GM23338 (cell line): ENCODE data around the gene SLC26A4. TPM values are rescaled to one million over a fixed set of nuclear protein-coding genes. Genes with fewer than 3 reads are reported as not detected.

Experiments used
- ATAC-seq: fragments of 200-7000 bp; cut with Tn5 transposase; 3 replicates; pipeline ENCODE4 v1.9.1; 2020
- DNase-seq: peaks from one replicate; pipeline ENCODE4 v3.0.0-alpha.2; 2015; ENCODE audit warnings: low spot score
- H2AFZ ChIP-seq: fragments of 200-600 bp; sonication (generic); 2 replicates; pipeline ENCODE4 v1.8.0; 2016; ENCODE audit warnings: antibody characterized with exemption, mild to moderate bottlenecking, moderate library complexity
- H3F3A ChIP-seq: fragments of 200-600 bp; sonication (generic); replicated peaks from 2 replicates; pipeline ENCODE4 v1.8.0; 2017; ENCODE audit warnings: antibody characterized with exemption, mixed run types, low read depth
- H3K27ac ChIP-seq: fragments of 200-600 bp; sonication (generic); 2 replicates; pipeline ENCODE4 v1.6.1; 2016; ENCODE audit warnings: low read depth
- H3K27me3 ChIP-seq: fragments of 200-600 bp; sonication (generic); 2 replicates; pipeline ENCODE4 v1.8.0; 2016; ENCODE audit warnings: mild to moderate bottlenecking, mixed run types, moderate library complexity; ENCODE audit not compliant: insufficient read depth
- H3K36me3 ChIP-seq: fragments of 200-600 bp; sonication (generic); 2 replicates; pipeline ENCODE4 v1.8.0; 2016; ENCODE audit warnings: mild to moderate bottlenecking; ENCODE audit not compliant: insufficient read depth
- H3K4me1 ChIP-seq: fragments of 200-600 bp; sonication (generic); 2 replicates; pipeline ENCODE4 v1.8.0; 2016; ENCODE audit warnings: mild to moderate bottlenecking, moderate library complexity; ENCODE audit not compliant: insufficient read depth
- H3K4me2 ChIP-seq: fragments of 200-600 bp; sonication (generic); 2 replicates; pipeline ENCODE4 v1.7.1; 2017; ENCODE audit warnings: mixed run types
- H3K4me3 ChIP-seq: fragments of 200-600 bp; sonication (generic); 2 replicates; pipeline ENCODE4 v1.6.1; 2016; ENCODE audit warnings: mixed run types
- H3K79me2 ChIP-seq: fragments of 200-600 bp; sonication (generic); replicated peaks from 2 replicates; pipeline ENCODE4 v1.8.0; 2017; ENCODE audit warnings: mild to moderate bottlenecking; ENCODE audit not compliant: insufficient read depth
- H3K9me2 ChIP-seq: fragments of 200-600 bp; sonication (generic); 2 replicates; pipeline ENCODE4 v1.8.0; 2017; ENCODE audit not compliant: insufficient read depth
- H4K20me1 ChIP-seq: fragments of 200-600 bp; sonication (generic); replicated peaks from 2 replicates; pipeline ENCODE4 v1.8.0; 2017; ENCODE audit warnings: mild to moderate bottlenecking; ENCODE audit not compliant: insufficient read depth
- H3K27ac Mint-ChIP-seq: 2 replicates; pipeline ENCODE4 v1.8.0; 2020; ENCODE audit warnings: inconsistent platforms, mild to moderate bottlenecking, moderate library complexity, mixed read lengths
- H3K27me3 Mint-ChIP-seq: 3 replicates; pipeline ENCODE4 v1.8.0; 2022; ENCODE audit warnings: low read depth, mild to moderate bottlenecking, moderate library complexity, mixed read lengths, inconsistent platforms; ENCODE audit not compliant: insufficient read depth, poor library complexity
- H3K36me3 Mint-ChIP-seq: 3 replicates; pipeline ENCODE4 v1.8.0; 2021; ENCODE audit warnings: low read depth, mild to moderate bottlenecking, inconsistent platforms, moderate library complexity, mixed read lengths
- H3K4me1 Mint-ChIP-seq: 3 replicates; pipeline ENCODE4 v1.8.0; 2020; ENCODE audit warnings: mild to moderate bottlenecking, inconsistent platforms, mixed read lengths
- H3K4me3 Mint-ChIP-seq: 3 replicates; pipeline ENCODE4 v1.8.0; 2021; ENCODE audit warnings: moderate library complexity, mild to moderate bottlenecking, inconsistent platforms, mixed read lengths
- H3K9me3 Mint-ChIP-seq: 3 replicates; pipeline ENCODE4 v1.8.0; 2020; ENCODE audit warnings: moderate library complexity, mild to moderate bottlenecking, inconsistent platforms, mixed read lengths
- CREB1 ChIP-seq: fragments of 250-450 bp; sonication (Bioruptor Pico); IDR thresholded peaks from 2 replicates; pipeline ENCODE4 v1.5.0; 2020; ENCODE audit warnings: low read depth, mild to moderate bottlenecking, moderate library complexity
- EZH2 ChIP-seq: fragments of 200-600 bp; sonication (generic); IDR thresholded peaks from one replicate; pipeline ENCODE4 v1.8.0; 2017; ENCODE audit warnings: antibody characterized with exemption, mild to moderate bottlenecking, low read depth; ENCODE audit not compliant: unreplicated experiment
- EZH2phosphoT487 ChIP-seq: fragments of 200-600 bp; sonication (generic); IDR thresholded peaks from one replicate; pipeline ENCODE4 v1.8.1; 2018; ENCODE audit warnings: antibody characterized with exemption; ENCODE audit not compliant: unreplicated experiment
- JUNB ChIP-seq: IDR thresholded peaks from one replicate; pipeline ENCODE4 v1.6.1; 2016; ENCODE audit warnings: antibody characterized with exemption; ENCODE audit not compliant: unreplicated experiment
- NANOG ChIP-seq: IDR thresholded peaks from 2 replicates; pipeline ENCODE4 v1.6.1; 2016; ENCODE audit warnings: antibody characterized with exemption, borderline replicate concordance
- POLR2AphosphoS5 ChIP-seq: IDR thresholded peaks from 2 replicates; pipeline ENCODE4 v1.6.1; 2016; ENCODE audit warnings: antibody characterized with exemption, low read depth
- STAT1 ChIP-seq: IDR thresholded peaks from one replicate; pipeline ENCODE4 v1.6.1; 2016; ENCODE audit warnings: antibody characterized with exemption; ENCODE audit not compliant: unreplicated experiment
- ZNF114 ChIP-seq: fragments of 250-450 bp; sonication (Bioruptor Pico); IDR thresholded peaks from 2 replicates; pipeline ENCODE4 v1.5.0; 2020; ENCODE audit warnings: mild to moderate bottlenecking, moderate library complexity
- ZNF331 ChIP-seq: fragments of 250-450 bp; sonication (Bioruptor Pico); IDR thresholded peaks from 2 replicates; pipeline ENCODE4 v1.5.0; 2020; ENCODE audit warnings: low read depth, mild to moderate bottlenecking, moderate library complexity
- polyA plus RNA-seq: library from polyadenylated mRNA; unstranded; fragments of >200 nt; fragmentation: Nextera tagmentation; extraction: Ambion mirVana; gene quantifications from 2 replicates; pipeline ENCODE4 v1.2.1, GENCODE V29; 2016
- total RNA-seq: library from RNA; depleted of rRNA; stranded (reverse); fragments of >200 nt; shearing (Covaris generic); gene quantifications from 2 replicates; pipeline ENCODE4 v1.2.3, GENCODE V29; 2014
- TF ChIP-seq, protein P1 (sequence below), 2 experiments: fragments of 200-600 bp in 1 of 2; sonication (generic) in 1 of 2; conservative IDR thresholded peaks; 2 replicates each; pipeline versions ENCODE4 v1.5.1 to v1.6.1; 2016 to 2017; ENCODE audit warnings: antibody characterized with exemption in 2 of 2, low read depth in 2 of 2, mild to moderate bottlenecking in 2 of 2, moderate library complexity in 1 of 2
- TF ChIP-seq, protein P2 (sequence below): IDR thresholded peaks from 2 replicates; pipeline ENCODE4 v1.6.1; 2016; ENCODE audit warnings: antibody characterized with exemption
- TF ChIP-seq, protein P3 (sequence below): fragments of 250-450 bp; sonication (Bioruptor Pico); IDR thresholded peaks from 2 replicates; pipeline ENCODE4 v1.5.0; 2020; ENCODE audit warnings: mild to moderate bottlenecking, moderate library complexity
- TF ChIP-seq, protein P4 (sequence below): IDR thresholded peaks from one replicate; pipeline ENCODE4 v1.6.1; 2018; ENCODE audit warnings: antibody characterized with exemption; ENCODE audit not compliant: unreplicated experiment

SLC26A4 gene
- total and polyA plus RNA-seq, 2 experiments from 2014 or later: 0.07 TPM; not detected in 1

DNA sequence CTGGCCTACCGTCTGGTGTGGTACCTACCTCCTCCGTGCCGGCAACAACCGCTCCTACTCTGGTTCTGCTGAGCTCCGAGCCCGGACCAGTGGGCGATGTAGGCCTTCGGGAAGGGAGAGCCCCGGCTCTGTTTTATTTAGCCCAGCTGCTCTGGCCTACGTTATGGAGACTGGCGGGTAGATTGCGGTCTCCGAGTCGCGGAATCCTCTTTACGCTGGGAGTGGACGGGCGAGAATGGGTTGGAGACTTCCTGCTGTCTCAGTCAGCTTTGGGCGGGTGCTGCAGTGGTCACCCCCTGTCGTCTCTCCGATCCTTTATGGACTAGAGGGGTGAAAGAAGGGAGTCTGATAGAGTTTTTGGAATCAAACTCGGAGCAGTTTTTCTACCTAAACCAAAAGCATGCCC, 83.7 kb downstream of the SLC26A4 start:
- Histone ChIP-seq H4K20me1 (peaks cover 4% of the 10 kb centered on the region), H2AFZ (peak overlapping the region; percentile 70; the same call in 1 of the 2 replicates), H3K4me1 (peaks cover 31% of the 10 kb centered on the region), H3K4me2 (peak overlapping the region; percentile 96), H3K27ac (peak overlapping the region; percentile 98), H3K36me3 (peaks cover 6% of the 10 kb centered on the region; the same call in 1 of the 2 replicates), H3K9me2 (no peaks in the 10 kb centered on the region), H3K27me3 (no peaks in the 10 kb centered on the region), H3F3A (peaks cover 4% of the 10 kb centered on the region; the same call in 1 of the 2 replicates), H3K79me2 (peaks cover 53% of the 10 kb centered on the region), H3K4me3 (peak overlapping the region; percentile 87)
- H3K27ac Mint-ChIP-seq: peak overlapping the region; percentile 100
- DNase-seq (no peak), ATAC-seq (peak; percentile 51)
- no peaks in the 10 kb centered on the region for H3K9me3 Mint-ChIP-seq
- peaks cover 3% of the 10 kb centered on the region for H3K27me3 Mint-ChIP-seq
- peaks cover 3% of the 10 kb centered on the region; the same call in 1 of the 3 replicates for H3K36me3 Mint-ChIP-seq
- peak overlapping the region; percentile 98 for H3K4me3 Mint-ChIP-seq
- TF ChIP-seq, protein P1, sequence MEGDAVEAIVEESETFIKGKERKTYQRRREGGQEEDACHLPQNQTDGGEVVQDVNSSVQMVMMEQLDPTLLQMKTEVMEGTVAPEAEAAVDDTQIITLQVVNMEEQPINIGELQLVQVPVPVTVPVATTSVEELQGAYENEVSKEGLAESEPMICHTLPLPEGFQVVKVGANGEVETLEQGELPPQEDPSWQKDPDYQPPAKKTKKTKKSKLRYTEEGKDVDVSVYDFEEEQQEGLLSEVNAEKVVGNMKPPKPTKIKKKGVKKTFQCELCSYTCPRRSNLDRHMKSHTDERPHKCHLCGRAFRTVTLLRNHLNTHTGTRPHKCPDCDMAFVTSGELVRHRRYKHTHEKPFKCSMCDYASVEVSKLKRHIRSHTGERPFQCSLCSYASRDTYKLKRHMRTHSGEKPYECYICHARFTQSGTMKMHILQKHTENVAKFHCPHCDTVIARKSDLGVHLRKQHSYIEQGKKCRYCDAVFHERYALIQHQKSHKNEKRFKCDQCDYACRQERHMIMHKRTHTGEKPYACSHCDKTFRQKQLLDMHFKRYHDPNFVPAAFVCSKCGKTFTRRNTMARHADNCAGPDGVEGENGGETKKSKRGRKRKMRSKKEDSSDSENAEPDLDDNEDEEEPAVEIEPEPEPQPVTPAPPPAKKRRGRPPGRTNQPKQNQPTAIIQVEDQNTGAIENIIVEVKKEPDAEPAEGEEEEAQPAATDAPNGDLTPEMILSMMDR (conservative IDR thresholded peaks at IDR 0.05; ENCODE audit: low read depth in 2 of 2): no peak
- TF ChIP-seq NANOG (no peak), EZH2phosphoT487 (no peak), CREB1 (CRISPR knock-in tag) (no peak), STAT1 (no peak), JUNB (no peak), EZH2 (no peak), POLR2AphosphoS5 (no peak), ZNF114 (CRISPR knock-in tag) (no peak), ZNF331 (CRISPR knock-in tag) (no peak)
- TF ChIP-seq, protein P2, sequence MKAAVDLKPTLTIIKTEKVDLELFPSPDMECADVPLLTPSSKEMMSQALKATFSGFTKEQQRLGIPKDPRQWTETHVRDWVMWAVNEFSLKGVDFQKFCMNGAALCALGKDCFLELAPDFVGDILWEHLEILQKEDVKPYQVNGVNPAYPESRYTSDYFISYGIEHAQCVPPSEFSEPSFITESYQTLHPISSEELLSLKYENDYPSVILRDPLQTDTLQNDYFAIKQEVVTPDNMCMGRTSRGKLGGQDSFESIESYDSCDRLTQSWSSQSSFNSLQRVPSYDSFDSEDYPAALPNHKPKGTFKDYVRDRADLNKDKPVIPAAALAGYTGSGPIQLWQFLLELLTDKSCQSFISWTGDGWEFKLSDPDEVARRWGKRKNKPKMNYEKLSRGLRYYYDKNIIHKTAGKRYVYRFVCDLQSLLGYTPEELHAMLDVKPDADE: no peak
- TF ChIP-seq, protein P3, sequence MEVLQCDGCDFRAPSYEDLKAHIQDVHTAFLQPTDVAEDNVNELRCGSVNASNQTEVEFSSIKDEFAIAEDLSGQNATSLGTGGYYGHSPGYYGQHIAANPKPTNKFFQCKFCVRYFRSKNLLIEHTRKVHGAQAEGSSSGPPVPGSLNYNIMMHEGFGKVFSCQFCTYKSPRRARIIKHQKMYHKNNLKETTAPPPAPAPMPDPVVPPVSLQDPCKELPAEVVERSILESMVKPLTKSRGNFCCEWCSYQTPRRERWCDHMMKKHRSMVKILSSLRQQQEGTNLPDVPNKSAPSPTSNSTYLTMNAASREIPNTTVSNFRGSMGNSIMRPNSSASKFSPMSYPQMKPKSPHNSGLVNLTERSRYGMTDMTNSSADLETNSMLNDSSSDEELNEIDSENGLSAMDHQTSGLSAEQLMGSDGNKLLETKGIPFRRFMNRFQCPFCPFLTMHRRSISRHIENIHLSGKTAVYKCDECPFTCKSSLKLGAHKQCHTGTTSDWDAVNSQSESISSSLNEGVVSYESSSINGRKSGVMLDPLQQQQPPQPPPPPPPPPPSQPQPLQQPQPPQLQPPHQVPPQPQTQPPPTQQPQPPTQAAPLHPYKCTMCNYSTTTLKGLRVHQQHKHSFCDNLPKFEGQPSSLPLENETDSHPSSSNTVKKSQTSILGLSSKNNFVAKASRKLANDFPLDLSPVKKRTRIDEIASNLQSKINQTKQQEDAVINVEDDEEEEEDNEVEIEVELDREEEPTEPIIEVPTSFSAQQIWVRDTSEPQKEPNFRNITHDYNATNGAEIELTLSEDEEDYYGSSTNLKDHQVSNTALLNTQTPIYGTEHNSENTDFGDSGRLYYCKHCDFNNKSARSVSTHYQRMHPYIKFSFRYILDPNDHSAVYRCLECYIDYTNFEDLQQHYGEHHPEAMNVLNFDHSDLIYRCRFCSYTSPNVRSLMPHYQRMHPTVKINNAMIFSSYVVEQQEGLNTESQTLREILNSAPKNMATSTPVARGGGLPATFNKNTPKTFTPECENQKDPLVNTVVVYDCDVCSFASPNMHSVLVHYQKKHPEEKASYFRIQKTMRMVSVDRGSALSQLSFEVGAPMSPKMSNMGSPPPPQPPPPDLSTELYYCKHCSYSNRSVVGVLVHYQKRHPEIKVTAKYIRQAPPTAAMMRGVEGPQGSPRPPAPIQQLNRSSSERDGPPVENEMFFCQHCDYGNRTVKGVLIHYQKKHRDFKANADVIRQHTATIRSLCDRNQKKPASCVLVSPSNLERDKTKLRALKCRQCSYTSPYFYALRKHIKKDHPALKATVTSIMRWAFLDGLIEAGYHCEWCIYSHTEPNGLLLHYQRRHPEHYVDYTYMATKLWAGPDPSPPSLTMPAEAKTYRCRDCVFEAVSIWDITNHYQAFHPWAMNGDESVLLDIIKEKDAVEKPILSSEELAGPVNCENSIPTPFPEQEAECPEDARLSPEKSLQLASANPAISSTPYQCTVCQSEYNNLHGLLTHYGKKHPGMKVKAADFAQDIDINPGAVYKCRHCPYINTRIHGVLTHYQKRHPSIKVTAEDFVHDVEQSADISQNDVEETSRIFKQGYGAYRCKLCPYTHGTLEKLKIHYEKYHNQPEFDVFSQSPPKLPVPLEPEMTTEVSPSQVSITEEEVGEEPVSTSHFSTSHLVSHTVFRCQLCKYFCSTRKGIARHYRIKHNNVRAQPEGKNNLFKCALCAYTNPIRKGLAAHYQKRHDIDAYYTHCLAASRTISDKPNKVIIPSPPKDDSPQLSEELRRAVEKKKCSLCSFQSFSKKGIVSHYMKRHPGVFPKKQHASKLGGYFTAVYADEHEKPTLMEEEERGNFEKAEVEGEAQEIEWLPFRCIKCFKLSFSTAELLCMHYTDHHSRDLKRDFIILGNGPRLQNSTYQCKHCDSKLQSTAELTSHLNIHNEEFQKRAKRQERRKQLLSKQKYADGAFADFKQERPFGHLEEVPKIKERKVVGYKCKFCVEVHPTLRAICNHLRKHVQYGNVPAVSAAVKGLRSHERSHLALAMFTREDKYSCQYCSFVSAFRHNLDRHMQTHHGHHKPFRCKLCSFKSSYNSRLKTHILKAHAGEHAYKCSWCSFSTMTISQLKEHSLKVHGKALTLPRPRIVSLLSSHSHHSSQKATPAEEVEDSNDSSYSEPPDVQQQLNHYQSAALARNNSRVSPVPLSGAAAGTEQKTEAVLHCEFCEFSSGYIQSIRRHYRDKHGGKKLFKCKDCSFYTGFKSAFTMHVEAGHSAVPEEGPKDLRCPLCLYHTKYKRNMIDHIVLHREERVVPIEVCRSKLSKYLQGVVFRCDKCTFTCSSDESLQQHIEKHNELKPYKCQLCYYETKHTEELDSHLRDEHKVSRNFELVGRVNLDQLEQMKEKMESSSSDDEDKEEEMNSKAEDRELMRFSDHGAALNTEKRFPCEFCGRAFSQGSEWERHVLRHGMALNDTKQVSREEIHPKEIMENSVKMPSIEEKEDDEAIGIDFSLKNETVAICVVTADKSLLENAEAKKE (CRISPR knock-in tag): no peak
- TF ChIP-seq, protein P4, sequence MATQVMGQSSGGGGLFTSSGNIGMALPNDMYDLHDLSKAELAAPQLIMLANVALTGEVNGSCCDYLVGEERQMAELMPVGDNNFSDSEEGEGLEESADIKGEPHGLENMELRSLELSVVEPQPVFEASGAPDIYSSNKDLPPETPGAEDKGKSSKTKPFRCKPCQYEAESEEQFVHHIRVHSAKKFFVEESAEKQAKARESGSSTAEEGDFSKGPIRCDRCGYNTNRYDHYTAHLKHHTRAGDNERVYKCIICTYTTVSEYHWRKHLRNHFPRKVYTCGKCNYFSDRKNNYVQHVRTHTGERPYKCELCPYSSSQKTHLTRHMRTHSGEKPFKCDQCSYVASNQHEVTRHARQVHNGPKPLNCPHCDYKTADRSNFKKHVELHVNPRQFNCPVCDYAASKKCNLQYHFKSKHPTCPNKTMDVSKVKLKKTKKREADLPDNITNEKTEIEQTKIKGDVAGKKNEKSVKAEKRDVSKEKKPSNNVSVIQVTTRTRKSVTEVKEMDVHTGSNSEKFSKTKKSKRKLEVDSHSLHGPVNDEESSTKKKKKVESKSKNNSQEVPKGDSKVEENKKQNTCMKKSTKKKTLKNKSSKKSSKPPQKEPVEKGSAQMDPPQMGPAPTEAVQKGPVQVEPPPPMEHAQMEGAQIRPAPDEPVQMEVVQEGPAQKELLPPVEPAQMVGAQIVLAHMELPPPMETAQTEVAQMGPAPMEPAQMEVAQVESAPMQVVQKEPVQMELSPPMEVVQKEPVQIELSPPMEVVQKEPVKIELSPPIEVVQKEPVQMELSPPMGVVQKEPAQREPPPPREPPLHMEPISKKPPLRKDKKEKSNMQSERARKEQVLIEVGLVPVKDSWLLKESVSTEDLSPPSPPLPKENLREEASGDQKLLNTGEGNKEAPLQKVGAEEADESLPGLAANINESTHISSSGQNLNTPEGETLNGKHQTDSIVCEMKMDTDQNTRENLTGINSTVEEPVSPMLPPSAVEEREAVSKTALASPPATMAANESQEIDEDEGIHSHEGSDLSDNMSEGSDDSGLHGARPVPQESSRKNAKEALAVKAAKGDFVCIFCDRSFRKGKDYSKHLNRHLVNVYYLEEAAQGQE: no peak
- H3K4me1 Mint-ChIP-seq: peaks cover 17% of the 10 kb centered on the region
